Fibroblast of skin of right biceps (primary cell): Measurements from ENCODE around the gene CCL8.

Experiments
- DNase-seq: peaks from one replicate; pipeline ENCODE4 v3.0.0-alpha.2; 2013

The CCL8 gene

GRCh38 chr17:34368196-34368945 lies 49.1 kb downstream of the CCL8 start:
- DNase-seq: no peak

- no peak for DNase-seq
Observed at GRCh38 chr17:34368946-34369500, 49.8 kb downstream of the CCL8 start.

- no peak for DNase-seq
Observed at GRCh38 chr17:34369571-34369970, 50.3 kb downstream of the CCL8 start.

- DNase-seq: no peak
Observed at GRCh38 chr17:34370376-34370996, 51.3 kb downstream of the CCL8 start.

- DNase-seq: no peak
Observed at GRCh38 chr17:34370997-34371395, 51.8 kb downstream of the CCL8 start.
